Fibroblast of the aortic adventitia (primary cell): ENCODE data around the gene ETV6. TPM values are rescaled to one million over a fixed set of nuclear protein-coding genes. Genes with fewer than 3 reads are reported as not detected.
"Not testable (repeated sequence)": the region's sequence is repeated elsewhere in the genome, so short reads cannot be mapped to it uniquely, and the experiment has no call there.

Experiments used
- DNase-seq: peaks from one replicate; pipeline ENCODE4 v3.0.0-alpha.2; 2010; ENCODE audit warnings: low read depth
- H3K4me3 ChIP-seq: 2 replicates; pipeline ENCODE4 v1.5.1; 2011; ENCODE audit warnings: low read depth, mild to moderate bottlenecking, control low read depth, low read length, moderate library complexity
- total RNA-seq: library from RNA; depleted of rRNA; stranded (reverse); fragments of >200 nt; gene quantifications from 2 replicates; pipeline ENCODE4 v1.2.3, GENCODE V29; 2012; ENCODE audit warnings: low replicate concordance
- TF ChIP-seq, protein P1 (sequence below): IDR thresholded peaks from 2 replicates; pipeline ENCODE4 v1.5.1; 2011; ENCODE audit warnings: mild to moderate bottlenecking, low read length, control low read depth, inconsistent platforms; ENCODE audit not compliant: insufficient read depth

ETV6 gene
- total RNA-seq, 1 donor, result 6.1 TPM

DNA sequence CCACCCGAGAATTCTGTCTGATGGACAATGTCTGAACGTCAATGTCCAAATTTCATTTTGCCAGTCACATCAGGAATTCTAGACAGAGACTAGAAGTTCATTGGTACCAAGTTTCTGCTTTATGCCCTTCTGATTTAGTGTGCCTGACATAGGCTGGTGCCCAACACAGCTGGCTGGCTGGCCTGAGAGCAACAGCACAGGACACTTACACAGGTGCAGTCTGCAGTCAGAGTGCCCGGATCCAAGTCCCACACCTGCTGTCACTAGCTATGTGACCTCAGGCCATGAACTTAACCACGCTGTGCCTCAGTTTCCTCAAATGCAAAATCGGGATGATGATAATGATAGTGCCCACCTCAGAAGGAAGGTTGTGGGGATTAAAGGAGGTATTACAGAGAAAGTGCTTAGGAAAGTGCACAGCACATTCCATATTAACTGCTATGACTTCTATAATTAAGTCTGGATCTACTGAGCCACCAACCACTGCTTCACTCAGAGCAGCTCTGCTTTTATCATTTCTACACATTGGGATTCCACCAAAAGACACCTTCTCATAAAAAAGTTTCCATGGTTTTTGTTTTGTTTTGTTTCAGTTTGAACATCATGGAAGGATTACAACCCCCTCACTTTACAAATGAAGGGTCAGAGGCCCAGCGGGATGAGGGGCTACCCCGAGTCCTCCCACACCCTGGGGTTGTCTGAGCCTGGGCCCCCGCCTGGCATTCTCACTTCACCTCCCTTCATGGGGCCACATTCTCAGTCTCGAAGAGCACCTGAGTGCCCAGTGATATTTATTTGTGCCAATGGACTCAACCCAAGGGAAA, 252.4 kb downstream of the ETV6 start:
- H3K4me3 ChIP-seq, result no peak overlapping the region
- TF ChIP-seq, protein P1, sequence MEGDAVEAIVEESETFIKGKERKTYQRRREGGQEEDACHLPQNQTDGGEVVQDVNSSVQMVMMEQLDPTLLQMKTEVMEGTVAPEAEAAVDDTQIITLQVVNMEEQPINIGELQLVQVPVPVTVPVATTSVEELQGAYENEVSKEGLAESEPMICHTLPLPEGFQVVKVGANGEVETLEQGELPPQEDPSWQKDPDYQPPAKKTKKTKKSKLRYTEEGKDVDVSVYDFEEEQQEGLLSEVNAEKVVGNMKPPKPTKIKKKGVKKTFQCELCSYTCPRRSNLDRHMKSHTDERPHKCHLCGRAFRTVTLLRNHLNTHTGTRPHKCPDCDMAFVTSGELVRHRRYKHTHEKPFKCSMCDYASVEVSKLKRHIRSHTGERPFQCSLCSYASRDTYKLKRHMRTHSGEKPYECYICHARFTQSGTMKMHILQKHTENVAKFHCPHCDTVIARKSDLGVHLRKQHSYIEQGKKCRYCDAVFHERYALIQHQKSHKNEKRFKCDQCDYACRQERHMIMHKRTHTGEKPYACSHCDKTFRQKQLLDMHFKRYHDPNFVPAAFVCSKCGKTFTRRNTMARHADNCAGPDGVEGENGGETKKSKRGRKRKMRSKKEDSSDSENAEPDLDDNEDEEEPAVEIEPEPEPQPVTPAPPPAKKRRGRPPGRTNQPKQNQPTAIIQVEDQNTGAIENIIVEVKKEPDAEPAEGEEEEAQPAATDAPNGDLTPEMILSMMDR, result no peak
- DNase-seq, result no peak

DNA sequence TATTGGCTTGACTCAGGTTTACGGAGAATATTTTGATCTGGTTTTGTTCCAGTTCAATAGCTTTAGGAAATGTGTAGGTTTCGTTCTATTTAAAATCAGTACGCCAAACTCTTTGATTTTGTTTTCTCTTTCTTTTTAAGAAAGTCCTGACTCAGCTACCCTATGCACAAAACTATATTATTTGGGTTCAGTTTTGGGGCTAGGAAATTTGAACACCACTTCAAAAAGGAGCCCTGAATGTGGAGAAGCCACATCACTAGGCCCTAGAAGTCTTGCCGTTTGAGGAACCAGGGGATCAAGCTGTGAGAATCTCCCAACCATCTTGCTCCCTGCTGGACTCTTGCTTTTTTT, 253.0 kb downstream of the ETV6 start:
- no peak overlapping the region for H3K4me3 ChIP-seq
- no peak for DNase-seq
- TF ChIP-seq, protein P1, result no peak

DNA sequence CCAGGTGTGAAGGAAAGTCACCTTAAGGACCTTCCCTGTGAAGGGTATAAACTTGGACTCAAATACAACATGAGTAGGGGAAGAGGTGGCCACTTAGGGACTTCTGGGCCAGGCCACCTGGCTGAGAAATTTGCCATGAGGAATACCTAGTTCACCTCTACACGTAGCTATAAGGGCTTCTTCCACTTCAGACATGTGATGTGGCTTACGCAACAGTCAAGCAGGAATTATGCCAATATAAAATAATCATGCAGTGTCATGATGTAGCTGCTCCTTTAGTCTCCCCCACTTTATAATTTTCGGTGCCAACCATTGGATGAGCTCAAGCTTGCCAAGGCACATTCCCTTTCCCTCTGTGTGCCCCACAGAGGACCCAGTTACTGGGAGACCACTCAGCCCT, 254.7 kb downstream of the ETV6 start:
- TF ChIP-seq, protein P1, result no peak
- no peak overlapping the region for H3K4me3 ChIP-seq
- no peak for DNase-seq

DNA sequence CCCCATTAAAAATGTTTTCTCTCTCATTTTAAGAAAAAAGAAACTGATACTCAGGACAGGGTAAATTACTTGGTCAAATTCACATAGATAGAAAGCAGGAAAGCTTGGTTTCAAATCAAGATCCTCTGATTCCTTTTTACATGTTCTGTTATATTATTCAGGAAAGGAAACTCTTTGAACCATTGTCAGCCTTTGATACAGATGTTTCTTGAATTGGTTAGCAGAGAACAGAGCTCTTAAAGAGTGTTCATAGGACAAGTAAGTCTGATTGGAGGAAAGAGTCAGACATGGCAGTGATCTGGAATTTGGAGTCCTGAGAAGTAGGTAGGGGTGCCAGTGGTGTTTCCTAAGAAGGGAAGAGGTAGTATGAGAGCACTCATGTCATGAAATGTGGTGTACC, 256.1 kb downstream of the ETV6 start:
- no peak overlapping the region for H3K4me3 ChIP-seq
- DNase-seq, result no peak
- TF ChIP-seq, protein P1, result no peak

DNA sequence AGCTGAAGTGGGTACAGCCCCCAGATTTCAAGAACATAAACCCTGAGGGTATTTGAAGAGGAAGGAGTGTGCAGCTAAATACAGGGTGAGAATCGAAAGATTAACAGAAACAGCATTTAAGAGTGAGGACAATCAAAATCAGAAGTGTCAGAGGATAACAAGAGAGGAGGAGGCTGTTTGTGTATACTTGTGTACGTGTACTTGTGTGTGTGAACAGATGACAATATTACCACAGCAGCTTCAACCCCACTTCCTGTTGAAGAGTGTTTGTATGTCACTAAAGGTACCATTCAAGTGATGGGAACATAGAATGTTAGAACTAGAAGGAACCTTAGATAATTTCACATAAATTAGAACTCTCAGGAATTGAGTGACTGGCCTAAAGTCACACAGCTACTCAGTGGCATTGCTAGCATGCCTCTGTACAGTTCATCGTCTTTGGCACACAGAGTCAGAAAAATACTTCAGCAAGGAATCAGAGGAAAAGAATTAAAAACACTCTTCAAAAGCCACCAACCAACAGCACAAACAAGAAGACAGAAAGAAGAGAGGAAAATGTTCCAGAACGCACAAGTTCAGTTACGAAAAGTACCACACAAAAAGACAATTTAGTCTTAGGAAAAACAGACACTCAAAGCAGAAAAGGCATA, 256.9 kb downstream of the ETV6 start:
- no peak overlapping the region for H3K4me3 ChIP-seq
- peak; percentile 41 for DNase-seq
- TF ChIP-seq, protein P1, result no peak

DNA sequence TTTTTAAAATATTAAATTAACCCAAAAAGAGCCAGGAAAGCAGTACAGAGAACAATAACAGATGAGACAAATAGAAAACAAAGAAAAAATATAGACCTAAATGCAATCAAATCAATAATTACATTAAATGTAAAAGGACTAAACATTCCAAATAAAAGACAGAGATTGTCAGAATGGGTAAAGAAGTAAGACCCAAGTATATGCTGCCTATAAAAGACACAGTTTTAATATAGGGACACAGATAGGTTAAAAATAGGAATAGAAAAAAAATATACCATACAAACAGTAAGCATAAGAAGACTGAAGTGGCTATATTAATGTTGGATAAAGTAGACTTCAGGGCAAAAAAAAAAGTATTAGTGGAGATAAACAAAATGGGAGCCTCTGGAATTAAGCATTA, 258.2 kb downstream of the ETV6 start:
- H3K4me3 ChIP-seq, result no peak overlapping the region
- TF ChIP-seq, protein P1, result no peak
- no peak for DNase-seq

DNA sequence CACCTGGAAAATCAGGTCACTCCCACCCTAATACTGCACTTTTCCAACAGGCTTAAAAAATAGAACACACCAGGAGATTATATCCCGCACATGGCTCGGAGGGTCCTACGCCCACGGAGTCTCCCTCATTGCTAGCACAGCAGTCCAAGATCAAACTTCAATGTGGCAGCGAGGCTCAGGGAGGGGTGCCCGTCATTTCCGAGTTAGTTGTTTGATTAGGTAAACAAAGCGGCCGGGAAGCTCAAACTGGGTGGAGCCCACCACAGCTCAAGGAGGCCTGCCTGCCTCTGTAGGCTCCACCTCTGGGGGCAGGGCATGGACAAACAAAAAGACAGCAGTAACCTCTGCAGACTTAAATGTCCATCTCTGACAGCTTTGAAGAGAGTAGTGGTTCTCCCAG, 259.9 kb downstream of the ETV6 start:
- not testable (repeated sequence) for H3K4me3 ChIP-seq, DNase-seq
